Small intestine (tissue), 7 donors: ENCODE data around the gene PRM1. TPM values are rescaled to one million over a fixed set of nuclear protein-coding genes. Genes with fewer than 3 reads are reported as not detected.

Source experiments
- DNase-seq, 2 donors: peaks; one replicate each; pipeline versions ENCODE4 v3.0.0 to v3.0.0-alpha.2; 2013
- FAIRE-seq: peaks from 2 replicates; lab custom pipeline; 2012; peaks lifted over from hg19 to GRCh38; lab: Jason Lieb, UNC
- H3K27ac ChIP-seq, 3 donors: one replicate each; pipeline ENCODE4 v1.5.1; 2013; ENCODE audit warnings: low read length in 2 of 3, mild to moderate bottlenecking in 2 of 3, control low read depth in 1 of 3, inconsistent platforms in 1 of 3, low read depth in 1 of 3, moderate library complexity in 1 of 3
- H3K27me3 ChIP-seq, 3 donors: one replicate each; pipeline ENCODE4 v1.6.1; 2013; ENCODE audit warnings: low read length in 3 of 3, inconsistent platforms in 1 of 3; ENCODE audit not compliant: control insufficient read depth in 3 of 3, insufficient read depth in 3 of 3
- H3K36me3 ChIP-seq, 3 donors: one replicate each; pipeline ENCODE4 v1.6.1; 2013; ENCODE audit warnings: low read length in 3 of 3, inconsistent platforms in 1 of 3, low read depth in 1 of 3, mild to moderate bottlenecking in 1 of 3, moderate library complexity in 1 of 3; ENCODE audit not compliant: control insufficient read depth in 3 of 3, insufficient read depth in 2 of 3
- H3K4me1 ChIP-seq, 3 donors: one replicate each; pipeline ENCODE4 v1.6.1; 2013; ENCODE audit warnings: low read length in 2 of 3, inconsistent platforms in 1 of 3, low read depth in 1 of 3, mild to moderate bottlenecking in 1 of 3, moderate library complexity in 1 of 3; ENCODE audit not compliant: control insufficient read depth in 3 of 3, insufficient read depth in 2 of 3
- H3K4me3 ChIP-seq, 3 donors: one replicate each; pipeline ENCODE4 v1.5.1; 2013; ENCODE audit warnings: low read length in 3 of 3, control low read depth in 1 of 3, inconsistent platforms in 1 of 3, low read depth in 1 of 3, mild to moderate bottlenecking in 1 of 3, moderate library complexity in 1 of 3
- H3K9me3 ChIP-seq, 2 donors: one replicate each; pipeline ENCODE4 v1.6.1; 2013; ENCODE audit warnings: low read depth in 1 of 2, low read length in 1 of 2; ENCODE audit not compliant: control insufficient read depth in 2 of 2, insufficient read depth in 1 of 2
- WGBS, 3 donors: extraction: QIAGEN DNeasy Blood & Tissue Kit; methylation state at CpG; one replicate each; pipeline ENCODE4 v1.1.7; 2013; 5-methylcytosine and 5-hydroxymethylcytosine counted together
- polyA plus RNA-seq, 4 donors: library from polyadenylated mRNA; stranded (reverse) in 3 of 4; unstranded in 1 of 4; fragments of 200-250 nt in 3 of 4; fragments of 120-200 nt in 1 of 4; gene quantifications; one replicate each; pipeline versions ENCODE4 v1.2.1 to v1.2.3, GENCODE V29; 2013
- donor health status: healthy with polysubstance abuse.
- donor health status: control.
- donor health status: control.
- donor health status: Bipolar disorder and iron deficiency.
- donor health status: healthy.

The PRM1 gene
- polyA plus RNA-seq, 4 donors, result not detected

DNA sequence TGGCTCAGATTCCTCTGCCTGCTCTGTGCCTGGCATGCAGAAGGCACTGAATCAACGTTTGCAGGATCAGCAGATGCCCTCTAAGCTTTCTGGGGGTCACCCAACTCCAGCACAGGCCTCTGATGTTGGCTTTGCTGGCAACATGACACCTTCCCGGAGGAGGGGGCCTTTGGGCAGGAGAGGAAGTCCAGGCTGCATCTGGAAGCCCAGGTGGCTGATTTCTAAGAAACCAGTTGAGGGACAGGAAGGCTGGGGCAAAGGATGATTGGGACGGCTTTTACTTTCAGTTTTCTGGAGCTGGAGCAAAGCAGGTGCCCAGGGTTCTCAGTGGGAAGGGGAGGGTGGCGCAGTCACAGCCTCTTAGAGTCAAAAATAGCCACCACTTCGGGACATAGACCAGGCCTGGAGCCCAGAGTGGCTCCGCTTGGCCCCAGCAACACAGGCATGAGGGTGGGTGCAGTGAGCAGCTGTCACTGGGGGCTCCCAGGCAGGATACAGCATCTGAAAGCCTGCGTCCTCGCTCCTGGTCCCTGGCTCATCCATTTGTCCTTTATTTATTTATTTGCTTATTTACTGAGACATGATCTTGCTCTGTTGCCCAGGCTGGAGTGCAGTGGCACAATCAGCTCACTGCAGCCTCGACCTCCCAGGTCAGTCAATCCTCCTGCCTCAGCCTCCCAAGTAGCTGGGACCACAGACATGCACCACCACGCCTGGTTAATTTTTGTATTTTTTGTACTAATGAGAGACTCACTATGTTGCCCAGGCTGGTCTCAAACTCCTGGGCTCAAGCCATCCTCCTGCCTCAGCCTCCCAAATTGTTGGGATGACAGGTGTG, 40.3 kb downstream of the PRM1 start:
- DNase-seq, result peak in 1 of 2 donors; percentile 59

DNA sequence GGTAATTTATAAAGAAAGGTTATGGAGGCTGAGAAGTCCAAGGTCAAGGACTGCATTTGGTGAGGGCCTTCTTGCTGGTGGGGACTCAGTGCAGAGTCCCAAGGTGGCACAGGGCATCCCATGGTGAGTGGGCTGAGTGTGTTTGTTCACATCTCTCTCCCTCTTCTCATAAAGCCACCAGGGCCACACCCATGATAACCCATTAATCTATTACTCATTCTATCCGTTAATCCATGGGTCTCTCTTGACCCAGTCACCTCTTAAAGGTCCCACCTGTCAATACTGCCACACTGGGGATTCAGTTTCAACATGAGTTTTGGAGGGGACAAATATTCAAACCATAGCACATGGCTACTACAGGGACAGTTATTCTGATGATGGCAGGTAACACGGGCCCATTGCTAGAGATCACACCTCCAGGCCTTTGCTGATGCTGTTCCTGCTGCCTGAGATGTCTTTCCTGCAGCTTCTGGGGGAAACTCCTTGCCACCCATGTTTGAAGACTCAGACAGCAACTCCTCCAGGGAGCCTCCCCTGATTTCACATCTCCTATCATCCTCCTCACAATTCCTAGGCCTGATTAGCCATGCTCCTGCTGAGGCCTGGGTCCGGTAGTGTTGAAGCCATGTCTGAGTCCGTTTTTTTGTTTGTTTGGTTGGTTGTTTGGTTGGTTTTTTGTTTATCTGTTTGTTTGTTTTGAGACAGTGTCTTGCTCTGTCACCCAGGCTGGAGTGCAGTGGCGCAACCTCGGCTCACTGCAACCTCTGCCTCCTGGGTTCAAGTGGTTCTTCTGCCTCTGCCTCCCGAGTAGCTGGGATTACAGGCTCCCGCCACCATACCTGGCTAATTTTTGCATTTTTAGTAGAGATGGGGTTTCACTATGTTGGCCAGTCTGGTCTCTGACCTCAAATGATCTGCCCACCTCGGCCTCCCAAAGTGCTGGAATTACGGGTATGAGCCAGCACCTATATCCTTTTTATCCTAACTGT, 41.2 kb downstream of the PRM1 start:
- Histone ChIP-seq H3K27ac (no peak overlapping the region), H3K4me1 (peaks cover 0 to 4% (median 0%) of the 10 kb centered on the region in 3 donors), H3K27me3 (peaks cover 0 to 2% (median 0%) of the 10 kb centered on the region in 3 donors), H3K9me3 (no peaks in the 10 kb centered on the region), H3K4me3 (no peak overlapping the region), H3K36me3 (no peaks in the 10 kb centered on the region)
- FAIRE-seq (no peak), DNase-seq (no peak)
- 57 to 77% (median 70%) methylated on average over 10 of the region's 10 CpGs for WGBS, 3 donors

More for the DNA sequence above, 40.3 kb downstream of the PRM1 start:
- H3K4me3 ChIP-seq, result no peak overlapping the region
- H3K27me3 ChIP-seq, result peaks cover 0 to 2% (median 0%) of the 10 kb centered on the region in 3 donors
- H3K9me3 ChIP-seq, result no peaks in the 10 kb centered on the region
- H3K4me1 ChIP-seq, result peaks cover 0 to 1% (median 0%) of the 10 kb centered on the region in 3 donors
- WGBS, 3 donors, result 44 to 58% (median 55%) methylated on average over 10 of the region's 10 CpGs
- FAIRE-seq, result no peak
- H3K27ac ChIP-seq, result no peak overlapping the region
- no peaks in the 10 kb centered on the region for H3K36me3 ChIP-seq

DNA sequence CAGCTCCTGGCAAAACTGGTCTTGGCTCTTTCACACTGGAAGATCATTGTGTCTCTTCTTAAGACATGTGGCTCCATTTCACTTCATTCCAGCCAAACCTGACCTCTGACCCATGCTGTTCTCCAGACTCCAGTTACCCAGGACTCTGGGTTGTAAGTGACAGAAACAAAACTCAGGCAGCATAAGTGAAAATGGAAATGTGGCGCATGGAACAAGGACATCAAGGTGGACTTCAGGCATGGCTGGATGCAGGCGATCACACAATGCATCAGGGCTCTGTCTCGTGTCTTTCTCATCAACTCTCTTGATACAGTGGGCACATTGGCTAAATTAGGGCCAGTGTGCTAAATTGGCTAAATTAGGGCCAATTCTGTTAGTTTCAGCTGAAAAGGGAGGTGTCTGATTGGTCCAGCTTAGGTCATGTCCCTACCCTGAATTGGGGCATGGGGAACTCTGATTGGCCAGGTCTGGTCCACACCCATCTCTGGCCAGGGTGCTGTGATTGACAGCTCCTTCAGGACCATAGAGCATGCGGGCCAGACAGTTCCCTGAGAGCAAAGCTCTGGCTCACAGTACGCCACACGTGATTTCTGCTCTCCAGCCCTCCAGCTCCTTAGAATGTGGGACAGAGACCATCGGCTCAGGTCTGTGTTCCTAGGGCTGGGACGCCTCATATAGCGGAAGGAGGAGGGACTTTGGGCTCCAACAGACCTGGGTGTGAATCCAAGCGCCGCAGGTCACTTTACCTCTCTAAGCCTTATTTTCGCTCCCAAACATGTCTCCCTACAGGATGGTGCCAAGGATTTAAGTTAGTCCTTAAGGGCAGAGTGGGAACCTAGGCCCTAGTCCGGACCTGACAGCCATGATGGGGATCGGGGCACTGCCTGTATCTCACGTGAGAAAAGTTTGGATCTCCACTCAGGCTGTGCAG, 42.6 kb downstream of the PRM1 start:
- Histone ChIP-seq H3K4me3 (no peak overlapping the region), H3K4me1 (peaks cover 0 to 4% (median 0%) of the 10 kb centered on the region in 3 donors), H3K9me3 (no peaks in the 10 kb centered on the region), H3K27me3 (no peaks in the 10 kb centered on the region), H3K27ac (no peak overlapping the region), H3K36me3 (no peaks in the 10 kb centered on the region)
- DNase-seq (no peak), FAIRE-seq (no peak)
- WGBS, 3 donors, result 95 to 96% (median 96%) methylated on average over 15 of the region's 15 CpGs

DNA sequence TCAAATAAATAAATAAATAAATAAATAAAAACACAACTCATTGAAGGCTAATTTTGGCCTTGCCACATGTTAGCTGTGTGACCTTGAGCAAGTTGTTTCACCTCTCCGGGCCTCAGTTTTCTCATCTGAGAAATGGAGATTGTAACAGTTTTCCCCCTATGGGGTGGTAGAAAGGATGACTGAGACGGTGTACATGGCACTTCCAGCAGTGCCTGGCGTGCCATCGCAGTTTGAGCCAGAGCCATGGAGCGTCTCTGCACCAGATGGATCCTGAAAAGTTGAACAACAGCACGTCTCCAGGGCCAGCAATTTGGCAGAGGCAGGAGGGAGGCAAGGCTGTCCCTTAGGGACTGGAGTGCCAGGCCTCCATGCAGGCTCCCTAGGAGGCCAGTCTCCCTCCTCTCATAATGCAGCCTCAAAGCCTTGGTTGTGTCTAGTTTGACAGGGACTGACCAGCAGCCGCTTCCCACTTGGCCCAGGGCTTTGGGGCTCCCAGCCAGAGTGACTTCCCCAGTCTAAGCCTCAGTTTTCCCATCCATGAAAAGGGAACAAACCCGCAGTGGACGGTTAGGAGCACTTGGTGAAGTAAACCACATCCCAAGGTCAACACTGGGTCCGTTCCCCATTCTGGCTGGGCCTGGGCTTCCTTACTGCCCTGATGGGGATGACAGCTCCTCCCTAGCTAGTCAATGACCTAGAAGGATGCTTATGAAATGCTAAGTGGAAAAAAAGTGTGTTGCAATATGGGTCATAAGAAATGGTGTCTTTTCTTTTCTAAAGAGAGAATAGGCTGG, 44.5 kb downstream of the PRM1 start:
- H3K4me1 ChIP-seq, result peaks cover 0 to 11% (median 0%) of the 10 kb centered on the region in 3 donors
- H3K4me3 ChIP-seq, result no peak overlapping the region
- DNase-seq (no peak), FAIRE-seq (no peak)
- H3K36me3 ChIP-seq, result no peaks in the 10 kb centered on the region
- H3K27ac ChIP-seq, result no peak overlapping the region
- H3K9me3 ChIP-seq, result no peaks in the 10 kb centered on the region
- 81 to 83% (median 81%) methylated on average over 10 of the region's 10 CpGs for WGBS, 3 donors
- H3K27me3 ChIP-seq, result peaks cover 0 to 3% (median 0%) of the 10 kb centered on the region in 3 donors

DNA sequence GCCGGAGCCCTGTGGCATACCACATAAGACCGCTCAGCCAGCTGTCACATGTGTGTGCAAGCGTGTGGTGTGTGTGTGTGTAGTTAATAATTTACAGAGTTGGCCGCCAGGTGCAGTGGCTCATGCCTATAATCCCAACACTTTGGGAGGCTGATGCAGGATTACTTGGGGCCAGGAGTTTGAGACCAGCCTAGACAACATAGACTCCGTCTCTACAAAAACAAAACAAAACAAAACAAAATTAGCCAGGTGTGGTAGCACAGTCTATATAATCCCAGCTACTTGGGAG, 45.5 kb downstream of the PRM1 start:
- H3K27ac ChIP-seq, result peak overlapping the region in 1 of 3 donors; percentile 9

DNA sequence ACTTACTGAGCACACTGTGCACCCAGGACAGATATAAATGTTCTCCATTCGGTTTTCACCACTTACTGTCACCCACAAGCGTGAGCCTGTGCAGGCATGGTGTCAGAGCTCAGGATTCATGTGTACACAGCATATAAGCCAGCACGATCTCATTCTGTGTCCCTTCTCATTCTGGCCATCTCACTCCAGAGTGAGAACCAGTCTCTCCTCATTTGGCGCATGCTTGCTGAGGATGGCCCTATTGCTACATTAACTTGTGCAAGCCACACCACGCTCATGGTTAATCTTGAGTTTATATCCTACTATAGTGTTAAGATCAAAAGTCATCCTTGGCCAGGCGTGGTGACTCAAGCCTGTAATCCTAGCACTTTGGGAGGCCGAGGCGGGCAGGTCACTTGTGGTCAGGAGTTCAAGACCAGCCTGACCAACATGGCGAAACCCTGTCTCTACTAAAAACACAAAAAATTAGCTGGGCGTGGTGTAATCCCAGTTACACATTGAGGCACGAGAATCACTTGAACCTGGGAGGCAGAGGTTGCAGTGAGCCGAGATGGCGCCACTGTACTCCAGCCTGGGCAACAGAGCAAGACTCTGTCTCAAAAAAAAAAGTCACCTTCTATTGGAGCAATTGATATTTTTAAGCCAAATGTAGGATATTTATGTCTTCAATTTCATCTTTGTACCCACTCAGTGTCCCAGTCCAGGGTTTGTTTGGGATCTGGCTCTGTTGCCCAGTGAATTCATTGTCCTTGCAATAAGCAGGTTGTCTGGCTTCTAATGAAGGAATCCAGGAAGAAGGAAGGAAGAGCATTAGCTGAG, 46.0 kb downstream of the PRM1 start:
- DNase-seq (peak in 1 of 2 donors; percentile 46), FAIRE-seq (no peak)
- peak overlapping the region in 1 of 3 donors; percentile 19 for H3K27ac ChIP-seq

More for the DNA sequence above, 45.5 kb downstream of the PRM1 start:
- peaks cover 0 to 11% (median 0%) of the 10 kb centered on the region in 3 donors for H3K4me1 ChIP-seq
- H3K27me3 ChIP-seq, result peaks cover 0 to 3% (median 0%) of the 10 kb centered on the region in 3 donors
- H3K4me3 ChIP-seq, result no peak overlapping the region
- FAIRE-seq (no peak), DNase-seq (peak; percentile 70 to 80)
- no peaks in the 10 kb centered on the region for H3K36me3 ChIP-seq
- H3K9me3 ChIP-seq, result no peaks in the 10 kb centered on the region
- WGBS, 3 donors, result 14 to 57% (median 31%) methylated on average over 5 of the region's 5 CpGs

More for the DNA sequence above, 46.0 kb downstream of the PRM1 start:
- Histone ChIP-seq H3K36me3 (no peaks in the 10 kb centered on the region), H3K4me3 (no peak overlapping the region), H3K9me3 (no peaks in the 10 kb centered on the region), H3K4me1 (peaks cover 0 to 11% (median 0%) of the 10 kb centered on the region in 3 donors), H3K27me3 (peaks cover 0 to 3% (median 0%) of the 10 kb centered on the region in 3 donors)
- whole genome bisulfite sequencing, 3 donors, result 65 to 78% (median 73%) methylated on average over 13 of the region's 13 CpGs
